DND-41 (cell line): ENCODE measurements around the gene DCST1.

ENCODE experiments used
- ATAC-seq: fragments of 200-7000 bp; cut with Tn5 transposase; 3 replicates; pipeline ENCODE4 v1.9.1; 2021; ENCODE audit warnings: low read depth; ENCODE audit not compliant: insufficient read depth
- DNase-seq: peaks from one replicate; pipeline ENCODE4 v3.0.0-alpha.2; 2020
- H2AFZ ChIP-seq: 2 replicates; pipeline ENCODE4 v1.6.0; 2012; ENCODE audit warnings: low read depth, low read length
- H3K27ac ChIP-seq: 2 replicates; pipeline ENCODE4 v1.5.1; 2012; ENCODE audit warnings: low read length, inconsistent platforms
- H3K27me3 ChIP-seq: fragments of 200-600 bp; sonication (generic); 2 replicates; pipeline ENCODE4 v1.6.0; 2012; ENCODE audit warnings: low read length, mild to moderate bottlenecking, inconsistent platforms; ENCODE audit not compliant: insufficient read depth, poor library complexity
- H3K36me3 ChIP-seq: 2 replicates; pipeline ENCODE4 v1.5.1; 2012; ENCODE audit warnings: low read length, inconsistent platforms; ENCODE audit not compliant: insufficient read depth
- H3K4me1 ChIP-seq: 2 replicates; pipeline ENCODE4 v1.5.1; 2012; ENCODE audit warnings: mild to moderate bottlenecking, low read length; ENCODE audit not compliant: insufficient read depth
- H3K4me2 ChIP-seq: 2 replicates; pipeline ENCODE4 v1.6.0; 2012; ENCODE audit warnings: mild to moderate bottlenecking, moderate library complexity, low read length, inconsistent platforms; ENCODE audit not compliant: insufficient read depth
- H3K4me3 ChIP-seq, 2 experiments: fragments of 200-600 bp in 1 of 2; shearing (Covaris generic) in 1 of 2; 2 replicates each; pipeline ENCODE4 v1.5.1; 2012 to 2016; ENCODE audit warnings: inconsistent platforms in 2 of 2, low read length in 2 of 2, mild to moderate bottlenecking in 2 of 2, low read depth in 1 of 2, moderate library complexity in 1 of 2
- H3K79me2 ChIP-seq: 2 replicates; pipeline ENCODE4 v1.6.0; 2012; ENCODE audit warnings: low read length, inconsistent platforms; ENCODE audit not compliant: insufficient read depth
- H3K9ac ChIP-seq: 2 replicates; pipeline ENCODE4 v1.6.0; 2012; ENCODE audit warnings: low read depth, mild to moderate bottlenecking, inconsistent platforms, low read length, moderate library complexity
- H3K9me3 ChIP-seq: 2 replicates; pipeline ENCODE4 v1.5.1; 2012; ENCODE audit warnings: low read length, moderate library complexity, mild to moderate bottlenecking, inconsistent platforms; ENCODE audit not compliant: insufficient read depth, severe bottlenecking
- H4K20me1 ChIP-seq: 2 replicates; pipeline ENCODE4 v1.6.0; 2012; ENCODE audit warnings: low read length; ENCODE audit not compliant: insufficient read depth
- EZH2 ChIP-seq: IDR thresholded peaks from 3 replicates; pipeline ENCODE4 v1.6.1; 2012; ENCODE audit warnings: borderline replicate concordance, low read depth, mild to moderate bottlenecking, moderate library complexity, low read length, inconsistent platforms; ENCODE audit not compliant: severe bottlenecking
- TF ChIP-seq, protein P1 (sequence below): IDR thresholded peaks from 2 replicates; pipeline ENCODE4 v1.5.1; 2012; ENCODE audit warnings: borderline replicate concordance, low read length, moderate library complexity, mild to moderate bottlenecking; ENCODE audit not compliant: poor library complexity, severe bottlenecking; ENCODE audit errors: extremely low read depth

DCST1 gene

DNA sequence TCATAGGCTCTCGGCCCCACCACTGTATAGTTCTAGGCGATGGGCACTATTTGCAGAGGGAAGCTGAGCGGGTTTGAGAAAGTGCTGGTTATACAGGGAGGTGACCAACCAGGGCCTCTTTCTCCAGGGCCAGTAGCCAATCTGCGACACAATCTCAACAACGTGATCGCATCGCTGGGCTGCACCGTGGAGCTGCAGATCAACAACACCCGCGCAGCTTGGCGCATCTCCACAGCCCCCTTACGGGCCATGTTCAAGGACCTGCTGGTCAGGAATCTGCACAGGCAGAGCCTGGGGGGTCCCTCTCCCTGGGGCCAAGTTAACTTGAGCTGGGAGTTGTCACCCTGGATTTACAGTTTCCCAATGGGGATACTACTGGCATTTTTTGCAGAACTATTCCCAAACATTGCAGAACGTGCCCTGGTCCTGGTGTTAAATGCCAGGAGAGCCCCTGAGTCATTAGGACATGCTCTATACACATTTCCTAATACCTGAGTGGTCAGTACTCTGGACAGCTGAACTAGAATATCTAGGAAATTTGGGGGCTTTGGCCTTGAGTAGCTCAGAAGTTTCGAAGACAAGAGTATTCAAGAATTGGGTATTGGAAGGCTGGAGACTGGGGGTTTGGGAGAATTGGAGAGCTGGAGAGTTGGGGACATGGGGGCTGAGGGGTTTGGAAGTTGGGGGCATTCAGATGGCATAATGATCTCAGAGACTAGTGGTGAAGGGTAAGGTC lies 6.9 kb downstream of the DCST1 start:
- Histone ChIP-seq H3K9ac (no peak overlapping the region), H3K79me2 (no peaks in the 10 kb centered on the region), H3K9me3 (no peaks in the 10 kb centered on the region), H3K4me2 (no peak overlapping the region), H4K20me1 (peaks cover 11% of the 10 kb centered on the region; the same call in 1 of the 2 replicates), H3K4me3 (no peak overlapping the region), H3K4me1 (no peaks in the 10 kb centered on the region), H2AFZ (no peak overlapping the region), H3K27me3 (peaks cover 33% of the 10 kb centered on the region), H3K27ac (no peak overlapping the region), H3K36me3 (no peaks in the 10 kb centered on the region)
- no peak for TF ChIP-seq EZH2
- TF ChIP-seq, protein P1, sequence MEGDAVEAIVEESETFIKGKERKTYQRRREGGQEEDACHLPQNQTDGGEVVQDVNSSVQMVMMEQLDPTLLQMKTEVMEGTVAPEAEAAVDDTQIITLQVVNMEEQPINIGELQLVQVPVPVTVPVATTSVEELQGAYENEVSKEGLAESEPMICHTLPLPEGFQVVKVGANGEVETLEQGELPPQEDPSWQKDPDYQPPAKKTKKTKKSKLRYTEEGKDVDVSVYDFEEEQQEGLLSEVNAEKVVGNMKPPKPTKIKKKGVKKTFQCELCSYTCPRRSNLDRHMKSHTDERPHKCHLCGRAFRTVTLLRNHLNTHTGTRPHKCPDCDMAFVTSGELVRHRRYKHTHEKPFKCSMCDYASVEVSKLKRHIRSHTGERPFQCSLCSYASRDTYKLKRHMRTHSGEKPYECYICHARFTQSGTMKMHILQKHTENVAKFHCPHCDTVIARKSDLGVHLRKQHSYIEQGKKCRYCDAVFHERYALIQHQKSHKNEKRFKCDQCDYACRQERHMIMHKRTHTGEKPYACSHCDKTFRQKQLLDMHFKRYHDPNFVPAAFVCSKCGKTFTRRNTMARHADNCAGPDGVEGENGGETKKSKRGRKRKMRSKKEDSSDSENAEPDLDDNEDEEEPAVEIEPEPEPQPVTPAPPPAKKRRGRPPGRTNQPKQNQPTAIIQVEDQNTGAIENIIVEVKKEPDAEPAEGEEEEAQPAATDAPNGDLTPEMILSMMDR = no peak
- no peak for DNase-seq
- no peak for ATAC-seq

- H3K27me3 ChIP-seq = peaks cover 36% of the 10 kb centered on the region
- no peak overlapping the region for H3K9ac ChIP-seq
Measured at GRCh38 chr1:155042789-155043188, 9.2 kb downstream of the DCST1 start.

GRCh38 chr1:155043301-155043702 lies 9.7 kb downstream of the DCST1 start:
- Histone ChIP-seq H3K9ac (no peak overlapping the region), H3K79me2 (no peaks in the 10 kb centered on the region), H4K20me1 (peaks cover 5% of the 10 kb centered on the region), H3K27ac (no peak overlapping the region), H3K4me3 (no peak overlapping the region), H2AFZ (no peak overlapping the region), H3K4me2 (no peak overlapping the region), H3K36me3 (no peaks in the 10 kb centered on the region), H3K9me3 (no peaks in the 10 kb centered on the region), H3K27me3 (peaks cover 31% of the 10 kb centered on the region), H3K4me1 (no peaks in the 10 kb centered on the region)
- DNase-seq = no peak
- ATAC-seq = no peak
- no peak for TF ChIP-seq EZH2
- TF ChIP-seq, protein P1 = no peak

More at GRCh38 chr1:155042789-155043188, 9.2 kb downstream of the DCST1 start:
- no peak for TF ChIP-seq EZH2
- TF ChIP-seq, protein P1 = no peak
- no peaks in the 10 kb centered on the region for H3K4me1 ChIP-seq
- no peaks in the 10 kb centered on the region for H3K9me3 ChIP-seq
- H3K27ac ChIP-seq = no peak overlapping the region
- H4K20me1 ChIP-seq = peaks cover 5% of the 10 kb centered on the region
- H2AFZ ChIP-seq = no peak overlapping the region
- no peaks in the 10 kb centered on the region for H3K36me3 ChIP-seq
- H3K4me3 ChIP-seq = no peak overlapping the region
- ATAC-seq (no peak), DNase-seq (no peak)
- no peak overlapping the region for H3K4me2 ChIP-seq
- H3K79me2 ChIP-seq = no peaks in the 10 kb centered on the region
